ENCODE results near the gene ELAPOR1. TPM values are rescaled to one million over a fixed set of nuclear protein-coding genes. Genes with fewer than 3 reads are reported as not detected.

The ELAPOR1 gene
- total and polyA plus RNA-seq, 2 of the 4 experiments (the other 2 are of a cell fraction) = 0.54 to 1.6 TPM

GRCh38 chr1:109156916-109157385 lies 43.0 kb downstream of the ELAPOR1 start:
- ATAC-seq (ENCODE audit: low read depth) (no peak), DNase-seq (no peak)
- Histone ChIP-seq H2BK20ac (ENCODE audit: low read depth, low read length) (no peak overlapping the region), H2AK5ac (ENCODE audit: low read depth, low read length) (no peak overlapping the region), H3K27ac (ENCODE audit: insufficient read depth, low read length) (no peak overlapping the region), H4K91ac (ENCODE audit: insufficient read depth, low read depth, low read length) (no peak overlapping the region), H3K23ac (ENCODE audit: low read depth, low read length) (no peak overlapping the region), H3K4me3 (ENCODE audit: insufficient read depth, low read depth, low read length) (no peak overlapping the region), H3K9ac (ENCODE audit: low read depth, low read length) (no peak overlapping the region), H4K20me1 (ENCODE audit: insufficient read depth, low read length) (0 out of 2 replicates have a peak, but pooled peaks cover 2% of the 10 kb centered on the region), H2BK120ac (ENCODE audit: low read depth, low read length) (no peak overlapping the region), H3K4me1 (ENCODE audit: control insufficient read depth, insufficient read depth, low read length) (peaks cover 5% of the 10 kb centered on the region), H3K14ac (replicated peaks; ENCODE audit: low read depth, low read length) (no peak overlapping the region), H2BK5ac (ENCODE audit: low read depth, low read length, poor library complexity, severe bottlenecking) (no peak overlapping the region), H3K18ac (ENCODE audit: low read depth, low read length) (no peak overlapping the region), H2AK9ac (replicated peaks; ENCODE audit: low read depth, low read length, poor library complexity) (no peak overlapping the region), H4K5ac (ENCODE audit: low read depth, low read length) (no peak overlapping the region), H3K4ac (ENCODE audit: low read depth, low read length) (no peak overlapping the region), H3K4me2 (ENCODE audit: low read depth, low read length) (no peak overlapping the region), H2AFZ (replicated peaks; ENCODE audit: low read length, poor library complexity) (no peak overlapping the region), H3K36me3 (ENCODE audit: control insufficient read depth, insufficient read depth, low read length) (no peaks in the 10 kb centered on the region), H3K27me3 (ENCODE audit: control insufficient read depth, insufficient read depth, low read length) (no peaks in the 10 kb centered on the region), H3K56ac (ENCODE audit: extremely low read depth, insufficient read depth, low read length) (no peak overlapping the region), H2BK15ac (ENCODE audit: low read depth, low read length) (no peak overlapping the region), H3K79me1 (ENCODE audit: low read depth in 1 of 2, low read length in 2 of 2) (no peaks in the 10 kb centered on the region), H3K9me3 (ENCODE audit: control insufficient read depth, insufficient read depth, low read length) (no peaks in the 10 kb centered on the region), H3K9me1 (ENCODE audit: insufficient read depth, low read length) (no peaks in the 10 kb centered on the region; the same call in 1 of the 2 replicates), H4K8ac (ENCODE audit: low read depth in 2 of 2, low read length in 2 of 2) (no peak overlapping the region)
- TF ChIP-seq MXI1 (IDR thresholded peaks at IDR 0.05; ENCODE audit: borderline replicate concordance, low read depth, low read length) (no peak), POLR2A (IDR thresholded peaks at IDR 0.05; ENCODE audit: low read depth, low read length) (no peak), FOS (IDR thresholded peaks at IDR 0.05; ENCODE audit: low read depth, low read length) (no peak), CHD1 (IDR thresholded peaks at IDR 0.05; ENCODE audit: low read depth, low read length) (no peak), MAZ (IDR thresholded peaks at IDR 0.05; ENCODE audit: borderline replicate concordance, low read depth, low read length) (no peak), BHLHE40 (IDR thresholded peaks at IDR 0.05; ENCODE audit: low read depth, low read length) (no peak), CTCF (conservative IDR thresholded peaks at IDR 0.05; ENCODE audit: low read depth, low read length) (no peak)
- TF ChIP-seq, protein P1, sequence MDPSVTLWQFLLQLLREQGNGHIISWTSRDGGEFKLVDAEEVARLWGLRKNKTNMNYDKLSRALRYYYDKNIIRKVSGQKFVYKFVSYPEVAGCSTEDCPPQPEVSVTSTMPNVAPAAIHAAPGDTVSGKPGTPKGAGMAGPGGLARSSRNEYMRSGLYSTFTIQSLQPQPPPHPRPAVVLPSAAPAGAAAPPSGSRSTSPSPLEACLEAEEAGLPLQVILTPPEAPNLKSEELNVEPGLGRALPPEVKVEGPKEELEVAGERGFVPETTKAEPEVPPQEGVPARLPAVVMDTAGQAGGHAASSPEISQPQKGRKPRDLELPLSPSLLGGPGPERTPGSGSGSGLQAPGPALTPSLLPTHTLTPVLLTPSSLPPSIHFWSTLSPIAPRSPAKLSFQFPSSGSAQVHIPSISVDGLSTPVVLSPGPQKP (IDR thresholded peaks at IDR 0.05; ENCODE audit: borderline replicate concordance, low read depth, low read length) = no peak
- CTCF ChIA-PET = no interaction called here
- in situ Hi-C loops (cut with MboI; ENCODE audit: low sequenced_read_pairs) = no loop called here
- POLR2A ChIA-PET (ENCODE audit: unreplicated experiment) = no interaction called here
- intact Hi-C loops (cut with micrococcal nuclease) = no loop called here
- dilution Hi-C loops (cut with HindIII; ENCODE audit: low sequenced_read_pairs, unreplicated experiment) = no loop called here
- 60% methylated on average over 1 of the region's 2 CpGs; no CpG with 5 or more reads in 1 of the 2 experiments for WGBS, 2 experiments (ENCODE audit: extremely low coverage in 2 of 2, insufficient read length in 1 of 2)
- BruUV-seq (replicated peaks) = no TSS peak

Data from IMR-90 (cell line).